Peyer's patch (tissue), 4 donors: ENCODE data around the gene RNF130.

Source experiments
- POLR2A ChIP-seq, 2 donors: fragments of 450-650 bp; IDR thresholded peaks; one replicate each; pipeline ENCODE4 v1.5.1; 2017; ENCODE audit warnings: antibody characterized with exemption in 2 of 2, mild to moderate bottlenecking in 2 of 2, moderate library complexity in 2 of 2
- TF ChIP-seq, protein P1 (sequence below), 6 experiments: fragments of 450-650 bp in 4 of 6; fragments of 200-600 bp in 2 of 6; sonication (generic) in 1 of 6; IDR thresholded peaks; one replicate each; pipeline ENCODE4 v1.5.1; 2017 to 2019; ENCODE audit warnings: antibody characterized with exemption in 6 of 6, mild to moderate bottlenecking in 3 of 6, moderate library complexity in 1 of 6

DNA sequence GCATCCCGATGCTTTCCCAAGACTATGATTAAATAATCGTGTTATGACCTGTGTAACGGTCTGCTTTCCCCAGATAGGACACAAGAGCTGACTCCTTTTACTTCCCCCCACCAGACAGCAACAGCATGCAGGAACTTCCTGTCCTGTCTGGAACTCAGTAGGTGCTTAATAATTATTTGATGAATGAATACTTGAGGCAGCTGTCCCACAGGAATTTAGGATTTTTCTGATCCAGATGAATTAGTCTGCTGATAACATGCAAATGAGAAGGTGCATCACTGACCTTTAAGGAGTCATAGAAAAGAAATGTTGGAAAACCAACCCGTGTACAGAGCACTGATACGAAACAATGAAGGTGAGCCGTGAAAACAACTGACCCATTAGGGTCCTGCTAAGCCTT lies 12.2 kb downstream of the RNF130 start:
- TF ChIP-seq, protein P1, sequence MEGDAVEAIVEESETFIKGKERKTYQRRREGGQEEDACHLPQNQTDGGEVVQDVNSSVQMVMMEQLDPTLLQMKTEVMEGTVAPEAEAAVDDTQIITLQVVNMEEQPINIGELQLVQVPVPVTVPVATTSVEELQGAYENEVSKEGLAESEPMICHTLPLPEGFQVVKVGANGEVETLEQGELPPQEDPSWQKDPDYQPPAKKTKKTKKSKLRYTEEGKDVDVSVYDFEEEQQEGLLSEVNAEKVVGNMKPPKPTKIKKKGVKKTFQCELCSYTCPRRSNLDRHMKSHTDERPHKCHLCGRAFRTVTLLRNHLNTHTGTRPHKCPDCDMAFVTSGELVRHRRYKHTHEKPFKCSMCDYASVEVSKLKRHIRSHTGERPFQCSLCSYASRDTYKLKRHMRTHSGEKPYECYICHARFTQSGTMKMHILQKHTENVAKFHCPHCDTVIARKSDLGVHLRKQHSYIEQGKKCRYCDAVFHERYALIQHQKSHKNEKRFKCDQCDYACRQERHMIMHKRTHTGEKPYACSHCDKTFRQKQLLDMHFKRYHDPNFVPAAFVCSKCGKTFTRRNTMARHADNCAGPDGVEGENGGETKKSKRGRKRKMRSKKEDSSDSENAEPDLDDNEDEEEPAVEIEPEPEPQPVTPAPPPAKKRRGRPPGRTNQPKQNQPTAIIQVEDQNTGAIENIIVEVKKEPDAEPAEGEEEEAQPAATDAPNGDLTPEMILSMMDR (IDR thresholded peaks at IDR 0.05) = no peak
- TF ChIP-seq POLR2A (IDR thresholded peaks at IDR 0.05) = no peak
